BJ (cell line): ENCODE data around the gene AFG3L2. TPM values are rescaled to one million over a fixed set of nuclear protein-coding genes. Genes with fewer than 3 reads are reported as not detected.

Source experiments
- CTCF ChIA-PET: fragments of 350-600 bp; formaldehyde crosslinking; extraction: SDS; loops from one replicate; lab custom pipeline; 2021; ENCODE audit warnings: antibody characterized with exemption, inconsistent platforms; lab: Yijun Ruan, JAX
- POLR2A ChIA-PET: fragments of 300-600 bp; sonication (Branson Sonifier 250); formaldehyde crosslinking; extraction: SDS; loops from one replicate; lab custom pipeline; 2021; ENCODE audit warnings: antibody characterized with exemption; lab: Charles Lee
- DNase-seq: peaks from one replicate; pipeline ENCODE4 v3.0.0-alpha.2; 2011; ENCODE audit warnings: low read depth
- H3K27me3 ChIP-seq: 2 replicates; pipeline ENCODE4 v1.6.0; 2011; ENCODE audit warnings: low read length; ENCODE audit not compliant: control insufficient read depth, insufficient read depth
- H3K36me3 ChIP-seq: 2 replicates; pipeline ENCODE4 v1.5.1; 2011; ENCODE audit warnings: low read length; ENCODE audit not compliant: control insufficient read depth, insufficient read depth
- H3K4me3 ChIP-seq: 2 replicates; pipeline ENCODE4 v1.5.1; 2011; ENCODE audit warnings: low read depth, mild to moderate bottlenecking, control low read depth, low read length
- CTCF ChIP-seq: IDR thresholded peaks from 2 replicates; pipeline ENCODE4 v1.5.1; 2011; ENCODE audit warnings: low read depth, mild to moderate bottlenecking, control low read depth, inconsistent platforms, low read length, moderate library complexity; ENCODE audit not compliant: insufficient read depth
- polyA plus RNA-seq: library from polyadenylated mRNA; depleted of rRNA; stranded (reverse); fragments of >200 nt; gene quantifications from 2 replicates; pipeline ENCODE4 v1.2.3, GENCODE V29; 2011

AFG3L2 gene
- polyA plus RNA-seq, 1 experiment: 25.5 TPM

DNA sequence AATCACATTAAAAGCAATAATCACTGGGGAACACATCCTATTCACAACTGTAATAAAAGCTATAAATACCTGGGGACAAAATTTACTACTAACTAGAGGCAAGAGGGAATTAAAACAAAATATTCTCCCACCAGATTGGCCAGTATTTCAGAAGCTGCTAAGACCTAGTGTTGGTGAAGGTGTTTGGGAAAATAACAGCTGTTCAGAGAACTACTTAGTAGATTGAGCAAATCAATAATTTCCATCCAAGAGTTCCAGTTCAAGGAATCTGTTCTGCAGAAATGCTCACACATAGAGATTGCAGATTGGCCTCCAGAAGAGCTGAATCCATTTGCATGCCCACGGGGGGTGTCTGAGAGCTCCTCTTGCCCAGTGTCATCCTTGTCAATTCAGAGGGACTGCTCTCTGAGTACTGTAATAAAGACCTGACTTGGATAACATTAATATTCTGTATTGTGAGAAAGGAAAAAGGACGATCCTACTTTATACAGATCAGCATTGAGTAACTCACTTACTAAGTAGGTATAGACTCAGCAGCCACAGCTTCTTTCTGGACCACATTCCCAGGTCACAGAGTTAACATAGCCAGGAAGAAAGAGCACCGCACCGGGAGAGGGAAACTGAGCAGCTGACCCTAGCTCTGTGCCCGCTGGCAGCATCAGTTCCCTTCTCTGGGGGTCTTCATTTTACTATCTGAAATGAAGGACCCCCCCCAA, 63.3 kb downstream of the AFG3L2 start:
- ChIA-PET CTCF (interaction anchor here (0.6 to 4.3 kb wide), 7 partner anchors 10 to 41 kb away, joined by 3 to 21 read pairs (median 4); no protein-coding TSS in a partner anchor), POLR2A (interaction anchor here (0.6 kb wide), 3 partner anchors 11 to 58 kb away, joined by 3 to 10 read pairs (median 4); no protein-coding TSS in a partner anchor)
- peaks cover 12% of the 10 kb centered on the region for H3K36me3 ChIP-seq
- H3K27me3 ChIP-seq: no peaks in the 10 kb centered on the region
- no peak for TF ChIP-seq CTCF
- no peak overlapping the region for H3K4me3 ChIP-seq
- no peak for DNase-seq

GRCh38 chr18:12312976-12313375, 64.1 kb downstream of the AFG3L2 start:
- TF ChIP-seq CTCF: no peak
- CTCF ChIA-PET: interaction anchor here (0.9 to 4.3 kb wide), 5 partner anchors 10 to 40 kb away, joined by 3 to 21 read pairs (median 4); no protein-coding TSS in a partner anchor
- POLR2A ChIA-PET: interaction anchor here (0.6 kb wide), 3 partner anchors 12 to 58 kb away, joined by 3 to 10 read pairs (median 4); no protein-coding TSS in a partner anchor
- Histone ChIP-seq H3K4me3 (no peak overlapping the region), H3K27me3 (no peaks in the 10 kb centered on the region), H3K36me3 (peaks cover 7% of the 10 kb centered on the region)
- DNase-seq: no peak

GRCh38 chr18:12310762-12311161, 66.3 kb downstream of the AFG3L2 start:
- ChIA-PET POLR2A (interaction anchor here (0.5 to 0.7 kb wide), 3 partner anchors 39 to 645 kb away, joined by 3 to 6 read pairs (median 5); no protein-coding TSS in a partner anchor), CTCF (interaction anchor here (0.6 to 2.3 kb wide), 4 partner anchors 17 to 60 kb away, joined by 3 to 10 read pairs (median 6); no protein-coding TSS in a partner anchor)
- DNase-seq: no peak
- no peak for TF ChIP-seq CTCF
- Histone ChIP-seq H3K4me3 (no peak overlapping the region), H3K36me3 (peaks cover 4% of the 10 kb centered on the region), H3K27me3 (no peaks in the 10 kb centered on the region)

DNA sequence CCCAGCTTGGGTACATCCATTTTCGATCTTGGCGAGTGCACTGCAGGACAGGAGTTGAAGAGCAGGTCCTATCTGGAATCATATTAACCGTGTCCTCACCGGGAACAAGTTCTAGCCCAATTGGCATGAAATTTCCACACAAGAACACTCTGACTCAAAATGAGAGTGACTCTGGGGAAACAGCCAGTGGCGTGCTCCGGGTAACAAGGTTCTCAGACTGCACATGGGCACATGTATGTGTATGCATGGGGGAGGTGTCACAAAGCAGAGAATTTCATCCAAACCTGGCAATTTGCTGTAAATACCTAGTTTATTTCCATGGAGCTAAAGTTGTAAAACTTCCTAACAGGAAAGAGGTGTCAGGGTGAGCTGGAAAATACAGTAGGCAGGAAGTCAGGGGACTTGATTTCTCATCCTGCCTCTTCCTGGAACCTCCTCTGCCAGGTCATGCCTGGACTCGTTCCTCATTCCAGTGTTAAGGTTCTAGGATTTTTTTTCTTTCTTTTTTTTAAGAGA, 67.3 kb downstream of the AFG3L2 start:
- POLR2A ChIA-PET: interaction anchor here (0.5 to 1.1 kb wide), 3 partner anchors 15 to 368 kb away, joined by 3 to 11 read pairs (median 7); no protein-coding TSS in a partner anchor
- Histone ChIP-seq H3K36me3 (peaks cover 2% of the 10 kb centered on the region), H3K4me3 (peak overlapping the region; percentile 89), H3K27me3 (no peaks in the 10 kb centered on the region)
- TF ChIP-seq CTCF: no peak
- CTCF ChIA-PET: interaction anchor here (0.7 to 2.3 kb wide), 4 partner anchors 18 to 38 kb away, joined by 3 to 10 read pairs (median 6); no protein-coding TSS in a partner anchor
- DNase-seq: no peak
